ENCODE data around the gene KIAA1191.

Gene KIAA1191

GRCh38 chr5:176362233-176362490 is 598 bp upstream of the KIAA1191 start:
- TF ChIP-seq, protein P1, sequence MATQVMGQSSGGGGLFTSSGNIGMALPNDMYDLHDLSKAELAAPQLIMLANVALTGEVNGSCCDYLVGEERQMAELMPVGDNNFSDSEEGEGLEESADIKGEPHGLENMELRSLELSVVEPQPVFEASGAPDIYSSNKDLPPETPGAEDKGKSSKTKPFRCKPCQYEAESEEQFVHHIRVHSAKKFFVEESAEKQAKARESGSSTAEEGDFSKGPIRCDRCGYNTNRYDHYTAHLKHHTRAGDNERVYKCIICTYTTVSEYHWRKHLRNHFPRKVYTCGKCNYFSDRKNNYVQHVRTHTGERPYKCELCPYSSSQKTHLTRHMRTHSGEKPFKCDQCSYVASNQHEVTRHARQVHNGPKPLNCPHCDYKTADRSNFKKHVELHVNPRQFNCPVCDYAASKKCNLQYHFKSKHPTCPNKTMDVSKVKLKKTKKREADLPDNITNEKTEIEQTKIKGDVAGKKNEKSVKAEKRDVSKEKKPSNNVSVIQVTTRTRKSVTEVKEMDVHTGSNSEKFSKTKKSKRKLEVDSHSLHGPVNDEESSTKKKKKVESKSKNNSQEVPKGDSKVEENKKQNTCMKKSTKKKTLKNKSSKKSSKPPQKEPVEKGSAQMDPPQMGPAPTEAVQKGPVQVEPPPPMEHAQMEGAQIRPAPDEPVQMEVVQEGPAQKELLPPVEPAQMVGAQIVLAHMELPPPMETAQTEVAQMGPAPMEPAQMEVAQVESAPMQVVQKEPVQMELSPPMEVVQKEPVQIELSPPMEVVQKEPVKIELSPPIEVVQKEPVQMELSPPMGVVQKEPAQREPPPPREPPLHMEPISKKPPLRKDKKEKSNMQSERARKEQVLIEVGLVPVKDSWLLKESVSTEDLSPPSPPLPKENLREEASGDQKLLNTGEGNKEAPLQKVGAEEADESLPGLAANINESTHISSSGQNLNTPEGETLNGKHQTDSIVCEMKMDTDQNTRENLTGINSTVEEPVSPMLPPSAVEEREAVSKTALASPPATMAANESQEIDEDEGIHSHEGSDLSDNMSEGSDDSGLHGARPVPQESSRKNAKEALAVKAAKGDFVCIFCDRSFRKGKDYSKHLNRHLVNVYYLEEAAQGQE (IDR thresholded peaks at IDR 0.05; ENCODE audit: insufficient read depth in 1 of 2, low read depth in 2 of 2, low read length in 2 of 2), result no peak
- no peak for TF ChIP-seq SIN3A (IDR thresholded peaks at IDR 0.05; ENCODE audit: borderline replicate concordance, insufficient read depth, low read length)
- TF ChIP-seq TAF1 (IDR thresholded peaks at IDR 0.05; ENCODE audit: borderline replicate concordance, insufficient read depth, low read length), result no peak
- no peak for TF ChIP-seq FOXP2 (optimal IDR thresholded peaks at IDR 0.05; ENCODE audit: borderline replicate concordance, extremely low read depth, extremely low read length, insufficient read depth)
- no peak for TF ChIP-seq POLR2AphosphoS5 (IDR thresholded peaks at IDR 0.05; ENCODE audit: low read depth, low read length)

DNA sequence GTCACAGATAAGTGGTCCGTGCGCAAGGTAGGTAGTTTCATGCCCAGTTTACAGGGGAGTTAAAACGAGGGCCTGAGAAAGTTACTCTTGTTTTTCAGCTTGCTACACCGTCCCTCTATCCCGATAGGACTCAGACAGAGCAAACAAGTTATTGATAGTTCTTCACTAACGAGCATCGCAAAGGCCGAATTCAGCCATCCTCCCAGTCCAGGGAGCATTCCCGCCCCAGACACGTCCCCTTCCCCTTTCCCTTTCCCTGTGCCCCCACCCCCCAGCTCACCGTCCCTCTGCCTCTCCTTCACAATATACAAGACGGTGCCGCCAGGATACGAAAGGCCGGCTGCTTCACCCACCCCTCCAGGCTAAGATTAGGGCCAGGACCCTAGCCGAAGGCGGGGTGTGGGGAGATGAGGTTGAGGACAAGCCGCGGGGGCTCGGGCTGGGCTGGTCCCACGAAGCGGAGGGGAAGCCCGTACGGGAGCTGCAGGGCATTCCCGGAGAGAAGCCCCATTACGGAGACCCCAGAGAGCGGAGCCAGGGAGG is 599 bp downstream of the KIAA1191 start:
- TF ChIP-seq, protein P1 (IDR thresholded peaks at IDR 0.05; ENCODE audit: insufficient read depth in 1 of 2, low read depth in 2 of 2, low read length in 2 of 2), result no peak
- TF ChIP-seq POLR2AphosphoS5 (IDR thresholded peaks at IDR 0.05; ENCODE audit: low read depth, low read length) (no peak), SIN3A (IDR thresholded peaks at IDR 0.05; ENCODE audit: borderline replicate concordance, insufficient read depth, low read length) (no peak), FOXP2 (optimal IDR thresholded peaks at IDR 0.05; ENCODE audit: borderline replicate concordance, extremely low read depth, extremely low read length, insufficient read depth) (no peak), TAF1 (IDR thresholded peaks at IDR 0.05; ENCODE audit: borderline replicate concordance, insufficient read depth, low read length) (no peak)

DNA sequence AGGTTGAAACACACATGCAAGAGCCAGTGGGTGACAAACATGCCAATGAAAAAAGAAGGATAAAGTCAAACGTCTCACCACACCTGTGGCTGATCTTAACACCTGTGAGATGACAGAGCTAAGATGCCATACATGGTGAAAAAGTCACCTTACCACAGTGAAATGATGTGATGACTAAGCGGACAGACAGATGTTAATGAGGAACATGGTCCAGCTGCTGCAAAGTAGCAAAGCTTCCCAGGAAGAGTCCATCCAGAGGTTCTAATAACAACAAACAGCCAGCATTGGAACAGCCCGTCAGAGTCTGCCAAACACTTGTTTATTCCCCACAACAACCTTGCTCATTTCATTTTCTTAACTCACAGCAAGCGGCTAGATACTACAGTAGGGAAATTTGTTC is 1.9 kb downstream of the KIAA1191 start:
- TF ChIP-seq TAF1 (IDR thresholded peaks at IDR 0.05; ENCODE audit: borderline replicate concordance, insufficient read depth, low read length), result no peak
- TF ChIP-seq SIN3A (IDR thresholded peaks at IDR 0.05; ENCODE audit: borderline replicate concordance, insufficient read depth, low read length), result no peak
- TF ChIP-seq POLR2AphosphoS5 (IDR thresholded peaks at IDR 0.05; ENCODE audit: low read depth, low read length), result no peak
- TF ChIP-seq FOXP2 (optimal IDR thresholded peaks at IDR 0.05; ENCODE audit: borderline replicate concordance, extremely low read depth, extremely low read length, insufficient read depth), result no peak
- TF ChIP-seq, protein P1 (IDR thresholded peaks at IDR 0.05; ENCODE audit: insufficient read depth in 1 of 2, low read depth in 2 of 2, low read length in 2 of 2), result no peak

DNA sequence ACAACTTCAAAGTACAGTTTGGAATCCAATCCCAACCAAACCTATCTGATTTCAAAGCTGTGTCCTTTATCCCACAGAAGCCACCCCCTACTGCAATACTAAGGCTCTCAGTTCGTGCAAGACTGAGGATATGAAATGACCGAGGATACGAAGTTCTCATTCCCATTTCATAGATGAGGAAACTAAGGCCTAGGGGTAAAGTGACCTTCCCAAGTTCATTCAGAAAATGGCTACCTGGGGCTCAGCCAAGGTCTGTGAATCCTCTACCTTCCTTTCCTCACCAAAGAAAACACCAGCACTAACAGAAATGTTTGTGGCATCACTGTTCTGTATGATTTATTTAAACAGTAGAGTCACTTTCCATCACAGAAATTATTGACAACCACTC is 5.4 kb downstream of the KIAA1191 start:
- TF ChIP-seq, protein P1 (IDR thresholded peaks at IDR 0.05; ENCODE audit: insufficient read depth in 1 of 2, low read depth in 2 of 2, low read length in 2 of 2), result no peak
- no peak for TF ChIP-seq POLR2AphosphoS5 (IDR thresholded peaks at IDR 0.05; ENCODE audit: low read depth, low read length)
- TF ChIP-seq SIN3A (IDR thresholded peaks at IDR 0.05; ENCODE audit: borderline replicate concordance, insufficient read depth, low read length), result no peak
- TF ChIP-seq FOXP2 (optimal IDR thresholded peaks at IDR 0.05; ENCODE audit: borderline replicate concordance, extremely low read depth, extremely low read length, insufficient read depth), result no peak
- no peak for TF ChIP-seq TAF1 (IDR thresholded peaks at IDR 0.05; ENCODE audit: borderline replicate concordance, insufficient read depth, low read length)

Measured in PFSK-1 (cell line).